Kidney (tissue), 14 donors: Measurements from ENCODE around the gene VEGFC. TPM values are rescaled to one million over a fixed set of nuclear protein-coding genes. Genes with fewer than 3 reads are reported as not detected.

Experiments used
- DNase-seq, 5 donors: peaks; one replicate each; pipeline ENCODE4 v3.0.0-alpha.2; 2013 to 2020
- FAIRE-seq: peaks from 2 replicates; lab custom pipeline; 2012; peaks lifted over from hg19 to GRCh38; lab: Jason Lieb, UNC
- H3K27ac ChIP-seq, 2 donors: one replicate each; pipeline ENCODE4 v1.7.0; 2013; ENCODE audit warnings: low read depth in 2 of 2, low read length in 2 of 2, inconsistent platforms in 1 of 2
- H3K27me3 ChIP-seq: one replicate; pipeline ENCODE4 v1.7.1; 2013; ENCODE audit warnings: low read length, inconsistent platforms; ENCODE audit not compliant: control insufficient read depth, insufficient read depth
- H3K36me3 ChIP-seq, 3 donors: one replicate each; pipeline versions ENCODE4 v1.7.0 to v1.7.1; 2013; ENCODE audit warnings: low read length in 3 of 3, control low read depth in 1 of 3, inconsistent platforms in 1 of 3; ENCODE audit not compliant: insufficient read depth in 3 of 3, control insufficient read depth in 2 of 3
- H3K4me1 ChIP-seq, 3 donors: one replicate each; pipeline versions ENCODE4 v1.7.0 to v1.7.1; 2013; ENCODE audit warnings: low read length in 3 of 3, inconsistent platforms in 1 of 3, low read depth in 1 of 3; ENCODE audit not compliant: control insufficient read depth in 2 of 3, insufficient read depth in 2 of 3
- H3K4me3 ChIP-seq, 3 donors: one replicate each; pipeline versions ENCODE4 v1.7.0 to v1.8.1; 2013; ENCODE audit warnings: low read length in 3 of 3, control low read depth in 1 of 3, inconsistent platforms in 1 of 3
- H3K9ac ChIP-seq, 3 donors: one replicate each; pipeline versions ENCODE4 v1.7.0 to v1.7.1; 2013; ENCODE audit warnings: low read length in 3 of 3, control low read depth in 1 of 3, inconsistent platforms in 1 of 3
- H3K9me3 ChIP-seq, 3 donors: one replicate each; pipeline versions ENCODE4 v1.7.0 to v1.7.1; 2013; ENCODE audit warnings: low read length in 3 of 3, control low read depth in 1 of 3, inconsistent platforms in 1 of 3; ENCODE audit not compliant: control insufficient read depth in 2 of 3, insufficient read depth in 1 of 3
- intact Hi-C: fragments of 100-400 bp; cut with DNase I; formaldehyde crosslinking; loops from one replicate; pipeline ENCODE4 v1.11.1; 2022
- polyA plus RNA-seq: library from polyadenylated mRNA; stranded (reverse); fragments of 350-450 nt; fragmentation: Illumina TruSeq; extraction: RNeasy Lipid Tissue Mini Kit (QIAGEN cat#74804); gene quantifications from one replicate; pipeline ENCODE4 v1.2.3, GENCODE V29; 2014; ENCODE audit warnings: low read depth, low replicate concordance; ENCODE audit not compliant: insufficient read depth
- total RNA-seq: library from RNA; stranded (reverse); fragmentation: NEBNext Ultra II Directional; extraction: Animal tissue kit (Norgen Biotek cat#: 25700); gene quantifications from one replicate; pipeline ENCODE4 v1.2.1, GENCODE V29; 2021
- TF ChIP-seq, protein P1 (sequence below): IDR thresholded peaks from 3 replicates; pipeline ENCODE4 v1.5.1; 2012; ENCODE audit warnings: mild to moderate bottlenecking, moderate library complexity, borderline replicate concordance; ENCODE audit not compliant: insufficient read depth; ENCODE audit errors: extremely low read depth
- donor health status: control.
- donor health status: control.
- donor health status: control.
- donor health status: control.
- donor health status: control.
- donor health status: DM: yes; HTN: yes; CAD: no.
- donor health status: Normal renal cell carcinoma (clear cell type).

Gene VEGFC
- total and polyA plus RNA-seq, 2 donors from 2014 or later, result 6.6 to 14.3 TPM

DNA sequence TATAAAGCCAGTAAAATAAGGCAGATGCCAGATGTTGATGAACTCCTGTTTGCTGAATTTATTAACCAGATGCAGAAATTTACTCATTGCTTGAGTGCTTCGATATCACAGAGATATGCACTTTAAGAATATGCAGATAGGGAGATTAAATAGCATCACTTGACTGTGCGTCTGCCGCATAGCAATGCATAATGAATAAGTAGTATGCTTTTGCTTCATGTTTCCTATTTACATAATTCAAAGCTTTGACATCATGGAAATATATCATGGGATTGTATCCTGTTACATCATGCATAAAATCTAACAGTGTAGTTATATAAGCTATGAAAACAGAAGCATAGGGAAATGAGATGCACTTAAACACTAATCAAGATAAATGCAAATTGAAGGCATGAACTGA, 45.9 kb downstream of the VEGFC start:
- no peak for FAIRE-seq
- Histone ChIP-seq H3K27me3 (no peaks in the 10 kb centered on the region), H3K4me3 (no peak overlapping the region), H3K9ac (no peak overlapping the region), H3K4me1 (no peaks in the 10 kb centered on the region), H3K9me3 (no peaks in the 10 kb centered on the region), H3K27ac (no peak overlapping the region), H3K36me3 (no peaks in the 10 kb centered on the region)
- peak in 1 of 5 donors; percentile 6 for DNase-seq
- intact Hi-C loops, result no loop called here
- TF ChIP-seq, protein P1, sequence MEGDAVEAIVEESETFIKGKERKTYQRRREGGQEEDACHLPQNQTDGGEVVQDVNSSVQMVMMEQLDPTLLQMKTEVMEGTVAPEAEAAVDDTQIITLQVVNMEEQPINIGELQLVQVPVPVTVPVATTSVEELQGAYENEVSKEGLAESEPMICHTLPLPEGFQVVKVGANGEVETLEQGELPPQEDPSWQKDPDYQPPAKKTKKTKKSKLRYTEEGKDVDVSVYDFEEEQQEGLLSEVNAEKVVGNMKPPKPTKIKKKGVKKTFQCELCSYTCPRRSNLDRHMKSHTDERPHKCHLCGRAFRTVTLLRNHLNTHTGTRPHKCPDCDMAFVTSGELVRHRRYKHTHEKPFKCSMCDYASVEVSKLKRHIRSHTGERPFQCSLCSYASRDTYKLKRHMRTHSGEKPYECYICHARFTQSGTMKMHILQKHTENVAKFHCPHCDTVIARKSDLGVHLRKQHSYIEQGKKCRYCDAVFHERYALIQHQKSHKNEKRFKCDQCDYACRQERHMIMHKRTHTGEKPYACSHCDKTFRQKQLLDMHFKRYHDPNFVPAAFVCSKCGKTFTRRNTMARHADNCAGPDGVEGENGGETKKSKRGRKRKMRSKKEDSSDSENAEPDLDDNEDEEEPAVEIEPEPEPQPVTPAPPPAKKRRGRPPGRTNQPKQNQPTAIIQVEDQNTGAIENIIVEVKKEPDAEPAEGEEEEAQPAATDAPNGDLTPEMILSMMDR, result no peak

DNA sequence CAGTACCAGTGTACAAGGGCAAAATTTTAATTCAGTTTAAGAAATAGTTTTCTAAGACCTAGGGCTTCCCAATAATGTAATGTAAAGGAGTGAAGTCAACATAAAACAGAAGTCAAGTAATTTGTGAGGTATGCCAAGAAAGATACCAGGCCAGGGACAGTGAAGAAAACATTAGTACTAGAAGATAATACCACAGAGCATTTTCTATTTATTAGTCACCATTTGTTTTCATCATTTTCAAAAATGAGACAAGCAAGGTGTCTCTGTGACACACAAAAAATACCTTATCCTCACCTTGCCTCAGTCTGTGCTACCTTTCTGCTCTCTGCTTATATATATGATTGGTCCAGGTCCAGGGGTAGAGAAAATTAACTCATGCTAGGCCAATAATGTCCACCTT, 46.8 kb downstream of the VEGFC start:
- TF ChIP-seq, protein P1, result no peak
- H3K4me3 ChIP-seq, result no peak overlapping the region
- DNase-seq (no peak), FAIRE-seq (no peak)
- no peaks in the 10 kb centered on the region for H3K9me3 ChIP-seq
- H3K4me1 ChIP-seq, result no peaks in the 10 kb centered on the region
- H3K27me3 ChIP-seq, result no peaks in the 10 kb centered on the region
- intact Hi-C loops, result no loop called here
- no peak overlapping the region for H3K27ac ChIP-seq
- H3K36me3 ChIP-seq, result no peaks in the 10 kb centered on the region
- H3K9ac ChIP-seq, result no peak overlapping the region

DNA sequence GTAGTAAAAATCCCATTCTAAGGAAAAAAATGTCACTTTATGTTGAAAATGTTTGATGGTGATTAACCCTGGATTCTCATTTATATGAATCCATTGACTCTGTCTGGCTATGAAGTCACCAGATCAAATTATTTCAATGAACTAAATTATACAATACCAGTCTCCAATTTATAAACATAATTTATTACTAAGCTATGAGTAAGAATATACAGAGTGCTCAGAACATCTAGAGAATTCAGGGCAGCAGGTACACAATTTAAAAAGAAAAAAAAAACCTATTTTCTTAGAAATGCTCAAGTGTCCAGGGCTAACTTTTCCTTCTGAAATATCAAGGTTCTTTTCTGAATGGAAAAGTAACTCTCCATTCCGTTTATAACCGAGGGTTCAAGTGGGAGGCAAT, 48.6 kb downstream of the VEGFC start:
- Histone ChIP-seq H3K9me3 (no peaks in the 10 kb centered on the region), H3K27ac (no peak overlapping the region), H3K27me3 (no peaks in the 10 kb centered on the region), H3K9ac (no peak overlapping the region), H3K4me3 (no peak overlapping the region), H3K36me3 (no peaks in the 10 kb centered on the region), H3K4me1 (no peaks in the 10 kb centered on the region)
- TF ChIP-seq, protein P1, result no peak
- no peak for DNase-seq
- intact Hi-C loops, result no loop called here
- FAIRE-seq, result no peak

DNA sequence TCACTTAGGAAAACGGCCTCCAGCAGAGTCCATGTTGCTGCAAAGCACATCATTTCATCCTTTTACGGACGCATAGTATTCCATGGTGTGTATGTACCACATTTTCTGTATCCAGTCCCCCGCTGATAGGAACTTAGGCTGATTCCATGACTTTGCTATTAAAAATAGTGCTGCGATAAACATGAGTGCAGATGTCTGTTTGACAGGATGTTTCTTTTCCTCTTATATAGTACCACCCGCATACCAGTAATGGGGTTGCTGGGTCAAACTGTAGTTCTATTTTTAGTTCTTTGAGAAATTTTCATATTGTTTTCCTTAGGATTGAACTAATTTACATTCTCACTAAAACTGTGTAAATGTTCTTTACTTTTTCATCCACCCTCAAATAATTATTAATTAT, 50.5 kb downstream of the VEGFC start:
- no peaks in the 10 kb centered on the region for H3K27me3 ChIP-seq
- H3K4me1 ChIP-seq, result no peaks in the 10 kb centered on the region
- H3K9me3 ChIP-seq, result no peaks in the 10 kb centered on the region
- TF ChIP-seq, protein P1, result no peak
- no peaks in the 10 kb centered on the region for H3K36me3 ChIP-seq
- H3K4me3 ChIP-seq, result no peak overlapping the region
- no peak overlapping the region for H3K27ac ChIP-seq
- FAIRE-seq (no peak), DNase-seq (no peak)
- no peak overlapping the region for H3K9ac ChIP-seq
- intact Hi-C loops, result no loop called here
